Calu3 (cell line): Measurements from ENCODE around the gene SLC9A1. TPM values are rescaled to one million over a fixed set of nuclear protein-coding genes. Genes with fewer than 3 reads are reported as not detected.

ENCODE experiments used
- BruUV-seq: library from RNA; stranded (reverse); fragments of 400-500 nt; replicated peaks from 2 replicates; lab custom pipeline; 2021; lab: Mats Ljungman, UMichigan
- CTCF ChIA-PET: fragments of 300-600 bp; sonication (Branson Sonifier 250); formaldehyde crosslinking; loops from one replicate; lab custom pipeline; 2022; ENCODE audit warnings: antibody characterized with exemption; lab: Charles Lee
- DNase-seq: peaks from one replicate; pipeline ENCODE4 v3.0.0; 2022
- H3K27ac Mint-ChIP-seq: one replicate; pipeline ENCODE4 v1.8.0; 2022; ENCODE audit warnings: mixed read lengths; ENCODE audit not compliant: unreplicated experiment
- H3K27me3 Mint-ChIP-seq: one replicate; pipeline ENCODE4 v1.8.0; 2022; ENCODE audit warnings: mixed read lengths; ENCODE audit not compliant: unreplicated experiment
- H3K36me3 Mint-ChIP-seq: one replicate; pipeline ENCODE4 v1.8.0; 2022; ENCODE audit warnings: mild to moderate bottlenecking, moderate library complexity, mixed read lengths; ENCODE audit not compliant: insufficient read depth, unreplicated experiment
- H3K4me1 Mint-ChIP-seq: one replicate; pipeline ENCODE4 v1.8.0; 2022; ENCODE audit warnings: mild to moderate bottlenecking, low read depth, mixed read lengths; ENCODE audit not compliant: unreplicated experiment
- H3K4me3 Mint-ChIP-seq: one replicate; pipeline ENCODE4 v1.8.0; 2022; ENCODE audit warnings: mild to moderate bottlenecking, low read depth, moderate library complexity, mixed read lengths; ENCODE audit not compliant: unreplicated experiment
- H3K9me3 Mint-ChIP-seq: one replicate; pipeline ENCODE4 v1.8.0; 2022; ENCODE audit warnings: low read depth, mixed read lengths; ENCODE audit not compliant: unreplicated experiment
- CTCF ChIP-seq: fragments of 200-600 bp; IDR thresholded peaks from one replicate; pipeline ENCODE4 v1.8.0; 2022; ENCODE audit warnings: antibody characterized with exemption; ENCODE audit not compliant: unreplicated experiment
- intact Hi-C: fragments of 100-400 bp; cut with micrococcal nuclease; formaldehyde crosslinking; loops from one replicate; pipeline ENCODE4 v1.10.0; 2022; ENCODE audit not compliant: unreplicated experiment
- total RNA-seq: library from RNA; stranded (reverse); gene quantifications from 2 replicates; pipeline ENCODE4 v1.2.3, GENCODE V29; 2022

The SLC9A1 gene
- total RNA-seq, 1 experiment from 2014 or later: 17.4 TPM

GRCh38 chr1:27162090-27162489 is 7.2 kb upstream of the SLC9A1 start:
- Mint-ChIP-seq H3K27ac (peak overlapping the region; percentile 58), H3K27me3 (no peaks in the 10 kb centered on the region), H3K4me1 (peaks cover 14% of the 10 kb centered on the region), H3K36me3 (peaks cover 5% of the 10 kb centered on the region), H3K4me3 (no peak overlapping the region), H3K9me3 (peaks cover 2% of the 10 kb centered on the region)
- DNase-seq: no peak
- CTCF ChIA-PET: no interaction called here
- intact Hi-C loops: no loop called here
- BruUV-seq: no TSS peak
- no peak for TF ChIP-seq CTCF

- Mint-ChIP-seq H3K27me3 (no peaks in the 10 kb centered on the region), H3K9me3 (peaks cover 2% of the 10 kb centered on the region), H3K36me3 (peaks cover 5% of the 10 kb centered on the region), H3K4me3 (no peak overlapping the region), H3K27ac (peak overlapping the region; percentile 58), H3K4me1 (peaks cover 14% of the 10 kb centered on the region)
- DNase-seq: no peak
- no TSS peak for BruUV-seq
- intact Hi-C loops: no loop called here
- TF ChIP-seq CTCF: no peak
- CTCF ChIA-PET: no interaction called here
Observed at GRCh38 chr1:27161594-27161993, 6.7 kb upstream of the SLC9A1 start.

GRCh38 chr1:27157194-27157593 is 2.3 kb upstream of the SLC9A1 start:
- TF ChIP-seq CTCF: no peak
- BruUV-seq: no TSS peak
- no peak overlapping the region for H3K4me3 Mint-ChIP-seq
- CTCF ChIA-PET: interaction anchor here (1.0 kb wide), 1 partner anchor 24 kb away, joined by 3 read pairs; no protein-coding TSS in a partner anchor
- H3K27me3 Mint-ChIP-seq: no peaks in the 10 kb centered on the region
- no peak for DNase-seq
- H3K4me1 Mint-ChIP-seq: peaks cover 45% of the 10 kb centered on the region
- intact Hi-C loops: no loop called here
- H3K36me3 Mint-ChIP-seq: peaks cover 20% of the 10 kb centered on the region
- peaks cover 2% of the 10 kb centered on the region for H3K9me3 Mint-ChIP-seq
- no peak overlapping the region for H3K27ac Mint-ChIP-seq

- Mint-ChIP-seq H3K27ac (peak overlapping the region; percentile 96), H3K27me3 (no peaks in the 10 kb centered on the region), H3K4me3 (peak overlapping the region; percentile 90), H3K4me1 (peaks cover 42% of the 10 kb centered on the region), H3K36me3 (peaks cover 20% of the 10 kb centered on the region), H3K9me3 (no peaks in the 10 kb centered on the region)
- TF ChIP-seq CTCF: no peak
- CTCF ChIA-PET: interaction anchor here (0.6 to 1.6 kb wide), 6 partner anchors 10 to 137 kb away, joined by 3 to 16 read pairs (median 3); no protein-coding TSS in a partner anchor
- BruUV-seq: no TSS peak
- intact Hi-C loops: no loop called here
- DNase-seq: no peak
Observed at GRCh38 chr1:27154469-27154990, 395 bp downstream of the SLC9A1 start.
